ENCODE measurements around the gene TMEM54.

DNA sequence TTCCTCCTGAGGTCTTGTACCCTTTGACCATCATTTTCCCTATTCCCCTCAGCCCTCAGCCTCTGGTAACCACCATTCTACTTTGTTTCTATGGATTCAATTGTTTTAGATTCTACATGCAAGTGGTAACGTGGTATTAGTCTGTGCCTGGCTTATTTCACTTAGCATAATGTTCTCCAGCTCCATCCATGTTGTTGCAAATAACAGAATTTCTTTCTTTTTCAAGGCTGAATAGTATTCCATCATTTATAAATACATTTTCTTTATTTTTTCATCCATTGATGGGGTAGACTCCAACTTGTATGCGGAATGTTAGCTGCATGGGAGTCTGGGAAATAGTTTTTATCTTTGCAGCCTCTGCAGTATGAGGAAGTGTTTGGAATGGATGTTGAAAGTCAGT is 26.3 kb upstream of the TMEM54 start:
- TF ChIP-seq, protein P1, sequence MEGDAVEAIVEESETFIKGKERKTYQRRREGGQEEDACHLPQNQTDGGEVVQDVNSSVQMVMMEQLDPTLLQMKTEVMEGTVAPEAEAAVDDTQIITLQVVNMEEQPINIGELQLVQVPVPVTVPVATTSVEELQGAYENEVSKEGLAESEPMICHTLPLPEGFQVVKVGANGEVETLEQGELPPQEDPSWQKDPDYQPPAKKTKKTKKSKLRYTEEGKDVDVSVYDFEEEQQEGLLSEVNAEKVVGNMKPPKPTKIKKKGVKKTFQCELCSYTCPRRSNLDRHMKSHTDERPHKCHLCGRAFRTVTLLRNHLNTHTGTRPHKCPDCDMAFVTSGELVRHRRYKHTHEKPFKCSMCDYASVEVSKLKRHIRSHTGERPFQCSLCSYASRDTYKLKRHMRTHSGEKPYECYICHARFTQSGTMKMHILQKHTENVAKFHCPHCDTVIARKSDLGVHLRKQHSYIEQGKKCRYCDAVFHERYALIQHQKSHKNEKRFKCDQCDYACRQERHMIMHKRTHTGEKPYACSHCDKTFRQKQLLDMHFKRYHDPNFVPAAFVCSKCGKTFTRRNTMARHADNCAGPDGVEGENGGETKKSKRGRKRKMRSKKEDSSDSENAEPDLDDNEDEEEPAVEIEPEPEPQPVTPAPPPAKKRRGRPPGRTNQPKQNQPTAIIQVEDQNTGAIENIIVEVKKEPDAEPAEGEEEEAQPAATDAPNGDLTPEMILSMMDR (IDR thresholded peaks at IDR 0.05 in 2 of 3, conservative IDR thresholded peaks at IDR 0.05 in 1 of 3; ENCODE audit: control insufficient read depth in 2 of 3, extremely low read depth in 1 of 3, insufficient read depth in 1 of 3, low read depth in 3 of 3, low read length in 3 of 3), result no peak
- TF ChIP-seq POLR2AphosphoS5 (IDR thresholded peaks at IDR 0.05; ENCODE audit: low read length) (no peak), TAF1 (IDR thresholded peaks at IDR 0.05; ENCODE audit: borderline replicate concordance, low read depth, low read length) (no peak), RAD51 (IDR thresholded peaks at IDR 0.05) (no peak), POLR2A (IDR thresholded peaks at IDR 0.05; ENCODE audit: low read depth, low read length) (no peak), MXI1 (IDR thresholded peaks at IDR 0.05; ENCODE audit: low read depth, low read length) (no peak), IKZF2 (IDR thresholded peaks at IDR 0.05) (no peak), RBBP5 (conservative IDR thresholded peaks at IDR 0.05) (no peak), FOS (IDR thresholded peaks at IDR 0.05; ENCODE audit: borderline replicate concordance, extremely low read depth, insufficient read length) (no peak)
- TF ChIP-seq, protein P2, sequence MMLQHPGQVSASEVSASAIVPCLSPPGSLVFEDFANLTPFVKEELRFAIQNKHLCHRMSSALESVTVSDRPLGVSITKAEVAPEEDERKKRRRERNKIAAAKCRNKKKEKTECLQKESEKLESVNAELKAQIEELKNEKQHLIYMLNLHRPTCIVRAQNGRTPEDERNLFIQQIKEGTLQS (IDR thresholded peaks at IDR 0.05; ENCODE audit: borderline replicate concordance, extremely low read depth, low read depth, low read length), result no peak

All from GM12878 (cell line).